Epithelial cell of esophagus (primary cell): ENCODE measurements around the gene KRT16.
"Not testable (repeated sequence)": the region's sequence is repeated elsewhere in the genome, so short reads cannot be mapped to it uniquely, and the experiment has no call there.

Experiments
- DNase-seq: peaks from one replicate; pipeline ENCODE4 v3.0.0; 2010; ENCODE audit warnings: low read depth
- H3K4me3 ChIP-seq: 2 replicates; pipeline ENCODE4 v1.5.1; 2011; ENCODE audit warnings: mild to moderate bottlenecking, low read length, control low read depth
- CTCF ChIP-seq: IDR thresholded peaks from 2 replicates; pipeline ENCODE4 v1.5.1; 2011; ENCODE audit warnings: low read depth, mild to moderate bottlenecking, low read length, control low read depth, inconsistent platforms; ENCODE audit not compliant: insufficient read depth; ENCODE audit errors: missing control alignments

KRT16 gene

GRCh38 chr17:41580687-41581365, 31.7 kb downstream of the KRT16 start:
- H3K4me3 ChIP-seq, result no peak overlapping the region

GRCh38 chr17:41580244-41580575, 32.4 kb downstream of the KRT16 start:
- peak overlapping the region; percentile 5 for H3K4me3 ChIP-seq
- no peak for TF ChIP-seq CTCF
- peak; percentile 85 for DNase-seq

More at GRCh38 chr17:41580687-41581365, 31.7 kb downstream of the KRT16 start:
- DNase-seq, result peak; percentile 94
- TF ChIP-seq CTCF, result no peak

- peak; percentile 99 for TF ChIP-seq CTCF
- DNase-seq, result peak; percentile 95
- peak overlapping the region; percentile 36 for H3K4me3 ChIP-seq
These were observed 32.9 kb downstream of the KRT16 start for GRCh38 chr17:41579484-41580243.

- no peak for DNase-seq
- peak overlapping the region; percentile 36 for H3K4me3 ChIP-seq
- no peak for TF ChIP-seq CTCF
These were observed 33.6 kb downstream of the KRT16 start for GRCh38 chr17:41578971-41579370.

GRCh38 chr17:41578538-41578937, 34.0 kb downstream of the KRT16 start:
- DNase-seq, result no peak
- no peak for TF ChIP-seq CTCF
- H3K4me3 ChIP-seq, result no peak overlapping the region

- peak; percentile 90 for DNase-seq
- TF ChIP-seq CTCF, result peak; percentile 49
- H3K4me3 ChIP-seq, result not testable (repeated sequence)
These were observed 35.8 kb downstream of the KRT16 start for GRCh38 chr17:41576740-41577139.
